Keratinocyte (primary cell): ENCODE measurements around the gene SEC24B.

Experiments used
- CTCF ChIP-seq, 3 experiments: IDR thresholded peaks in 1 of 3; conservative IDR thresholded peaks in 1 of 3; optimal IDR thresholded peaks in 1 of 3; 2 replicates in 2 of 3; 3 replicates in 1 of 3; pipeline versions ENCODE3 to v1.5.1; 2011; ENCODE audit warnings: low read length in 3 of 3, mild to moderate bottlenecking in 3 of 3, moderate library complexity in 2 of 3, control low read depth in 1 of 3, inconsistent platforms in 1 of 3; ENCODE audit not compliant: insufficient read depth in 2 of 3; ENCODE audit errors: extremely low read depth in 1 of 3
- EZH2 ChIP-seq: IDR thresholded peaks from one replicate; pipeline ENCODE4 v1.6.1; 2012; ENCODE audit warnings: inconsistent platforms, mild to moderate bottlenecking, low read length, moderate library complexity

- TF ChIP-seq CTCF (optimal IDR thresholded peaks at IDR 0.05 in 1 of 3, IDR thresholded peaks at IDR 0.05 in 1 of 3, conservative IDR thresholded peaks at IDR 0.05 in 1 of 3; ENCODE audit: extremely low read depth in 1 of 3, insufficient read depth in 2 of 3, low read length in 3 of 3): no peak
- TF ChIP-seq EZH2: no peak
These were observed 137.9 kb downstream of the SEC24B start for GRCh38 chr4:109571494-109571893.
